Spleen (tissue), 11 donors: ENCODE measurements around the gene SORCS3. TPM values are rescaled to one million over a fixed set of nuclear protein-coding genes. Genes with fewer than 3 reads are reported as not detected.

Experiments
- DNase-seq: peaks from one replicate; pipeline ENCODE4 v3.0.0-alpha.2; 2020
- H3K27ac ChIP-seq, 8 donors: fragments of 200-600 bp; sonication (generic) in 7 of 8; 1 replicate in 4 of 8; 2 replicates in 4 of 8; pipeline versions ENCODE4 v1.5.0 to v1.8.0; 2016 to 2021; ENCODE audit warnings: inconsistent platforms in 4 of 8, mild to moderate bottlenecking in 4 of 8, moderate library complexity in 1 of 8
- H3K27me3 ChIP-seq, 7 donors: fragments of 200-600 bp; sonication (generic) in 6 of 7; replicated peaks in 1 of 7; 1 replicate in 4 of 7; 2 replicates in 3 of 7; pipeline versions ENCODE4 v1.5.0 to v1.8.0; 2016 to 2021; ENCODE audit warnings: inconsistent platforms in 3 of 7, mild to moderate bottlenecking in 1 of 7
- H3K36me3 ChIP-seq, 6 donors: fragments of 200-600 bp; sonication (generic) in 5 of 6; 1 replicate in 4 of 6; 2 replicates in 2 of 6; pipeline versions ENCODE4 v1.5.0 to v1.8.0; 2016 to 2021; ENCODE audit warnings: inconsistent platforms in 2 of 6
- H3K4me1 ChIP-seq, 6 donors: fragments of 200-600 bp; sonication (generic) in 5 of 6; 1 replicate in 3 of 6; 2 replicates in 3 of 6; pipeline versions ENCODE4 v1.5.0 to v1.8.0; 2016 to 2021; ENCODE audit warnings: inconsistent platforms in 3 of 6
- H3K4me3 ChIP-seq, 8 donors: fragments of 200-600 bp; sonication (generic) in 7 of 8; 1 replicate in 4 of 8; 2 replicates in 4 of 8; pipeline versions ENCODE4 v1.5.0 to v1.8.0; 2016 to 2021; ENCODE audit warnings: inconsistent platforms in 4 of 8, mild to moderate bottlenecking in 4 of 8, moderate library complexity in 2 of 8
- H3K9me3 ChIP-seq, 8 donors: fragments of 200-600 bp; sonication (generic) in 7 of 8; 1 replicate in 4 of 8; 2 replicates in 4 of 8; pipeline versions ENCODE4 v1.5.0 to v1.8.0; 2016 to 2021; ENCODE audit warnings: inconsistent platforms in 4 of 8
- POLR2A ChIP-seq, 3 donors: fragments of 450-650 bp; IDR thresholded peaks; one replicate each; pipeline ENCODE4 v1.5.1; 2017; ENCODE audit warnings: antibody characterized with exemption in 3 of 3, mild to moderate bottlenecking in 1 of 3
- POLR2AphosphoS5 ChIP-seq, 3 donors: sonication (generic); formaldehyde crosslinking; IDR thresholded peaks; one replicate each; pipeline ENCODE4 v1.5.1; 2017; ENCODE audit warnings: antibody characterized with exemption in 3 of 3
- WGBS, 5 donors: extraction: QIAGEN DNeasy Blood & Tissue Kit in 3 of 5; methylation state at CpG; one replicate each; pipeline versions ENCODE4 v1.1.5 to v1.1.7; 2013 to 2018; 5-methylcytosine and 5-hydroxymethylcytosine counted together
- intact Hi-C: fragments of 100-400 bp; cut with DNase I; formaldehyde crosslinking; loops from one replicate; pipeline ENCODE4 v1.15.0; 2023; ENCODE audit warnings: low total_unique reads
- polyA plus RNA-seq, 3 donors: library from polyadenylated mRNA; stranded (reverse); fragments of 200-250 nt; gene quantifications; one replicate each; pipeline ENCODE4 v1.2.1, GENCODE V29; 2013
- total RNA-seq, 7 donors: library from RNA; depleted of rRNA in 3 of 7; stranded (reverse); fragments of >200 nt in 3 of 7; fragmentation: NEBNext Ultra II Directional in 4 of 7; extraction: Animal tissue kit (Norgen Biotek cat#: 25700) in 4 of 7; gene quantifications; one replicate each; pipeline versions ENCODE4 v1.1.0 to v1.2.1, GENCODE V29; 2016 to 2021
- TF ChIP-seq, protein P1 (sequence below), 11 experiments: fragments of 200-600 bp in 7 of 11; fragments of 450-650 bp in 4 of 11; sonication (generic) in 4 of 11; IDR thresholded peaks in 8 of 11; conservative IDR thresholded peaks in 3 of 11; 1 replicate in 7 of 11; 2 replicates in 4 of 11; pipeline versions ENCODE4 v1.4.0 to v1.8.0; 2016 to 2021; ENCODE audit warnings: antibody characterized with exemption in 11 of 11, inconsistent platforms in 4 of 11, mild to moderate bottlenecking in 1 of 11
- donor health status: healthy with polysubstance abuse.
- donor health status: DM: no; HTN: no; CAD: no; lungs with moderate emphysema.
- donor health status: DM: no; HTN: no; CAD: no.
- donor health status: Bipolar disorder and iron deficiency.
- donor health status: healthy.
- donor health status: DM: no; HTN: no; CAD: no.
- donor health status: DM: yes; HTN: yes; CAD: no.

The SORCS3 gene
- total and polyA plus RNA-seq, 10 donors = 0.03 to 0.06 TPM; not detected in 8

DNA sequence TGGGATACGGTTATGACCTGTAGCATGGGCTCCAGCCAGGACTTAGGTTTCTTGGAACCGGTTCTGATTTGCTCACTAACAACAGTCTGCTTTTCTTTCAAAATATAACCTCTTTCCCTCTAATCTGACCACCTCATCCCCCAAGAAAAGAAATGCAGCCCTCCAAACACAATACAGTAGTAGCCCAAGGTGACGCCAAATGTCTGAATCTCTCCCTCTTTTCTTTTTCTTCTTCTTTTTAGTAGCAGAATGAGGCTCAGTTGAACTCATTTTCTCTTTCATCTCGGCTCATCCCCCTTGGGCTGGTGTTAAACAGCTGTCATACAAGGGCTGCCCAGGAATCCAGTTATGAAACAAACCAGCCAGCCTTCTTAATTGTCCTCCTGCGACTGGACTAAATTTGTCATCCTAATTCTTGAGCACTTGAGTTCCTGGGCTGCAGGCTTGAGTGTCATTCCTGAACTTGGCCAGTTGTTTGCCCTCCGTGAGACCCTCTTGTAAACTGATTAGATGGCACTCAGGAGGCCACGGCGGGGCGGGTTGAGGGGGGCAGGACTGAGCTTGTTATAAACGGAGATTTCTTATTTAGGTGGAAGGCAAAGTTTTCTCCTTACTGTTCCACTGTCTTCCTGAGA lies 94.8 kb downstream of the SORCS3 start:
- H3K4me3 ChIP-seq = no peak overlapping the region
- H3K9me3 ChIP-seq = no peaks in the 10 kb centered on the region
- 41 to 61% (median 57%) methylated on average over 10 of the region's 10 CpGs for WGBS, 5 donors
- H3K4me1 ChIP-seq = no peaks in the 10 kb centered on the region
- intact Hi-C loops = no loop called here
- H3K27ac ChIP-seq = no peak overlapping the region
- no peak for DNase-seq
- TF ChIP-seq POLR2A (IDR thresholded peaks at IDR 0.05) (no peak), POLR2AphosphoS5 (IDR thresholded peaks at IDR 0.05) (no peak)
- TF ChIP-seq, protein P1, sequence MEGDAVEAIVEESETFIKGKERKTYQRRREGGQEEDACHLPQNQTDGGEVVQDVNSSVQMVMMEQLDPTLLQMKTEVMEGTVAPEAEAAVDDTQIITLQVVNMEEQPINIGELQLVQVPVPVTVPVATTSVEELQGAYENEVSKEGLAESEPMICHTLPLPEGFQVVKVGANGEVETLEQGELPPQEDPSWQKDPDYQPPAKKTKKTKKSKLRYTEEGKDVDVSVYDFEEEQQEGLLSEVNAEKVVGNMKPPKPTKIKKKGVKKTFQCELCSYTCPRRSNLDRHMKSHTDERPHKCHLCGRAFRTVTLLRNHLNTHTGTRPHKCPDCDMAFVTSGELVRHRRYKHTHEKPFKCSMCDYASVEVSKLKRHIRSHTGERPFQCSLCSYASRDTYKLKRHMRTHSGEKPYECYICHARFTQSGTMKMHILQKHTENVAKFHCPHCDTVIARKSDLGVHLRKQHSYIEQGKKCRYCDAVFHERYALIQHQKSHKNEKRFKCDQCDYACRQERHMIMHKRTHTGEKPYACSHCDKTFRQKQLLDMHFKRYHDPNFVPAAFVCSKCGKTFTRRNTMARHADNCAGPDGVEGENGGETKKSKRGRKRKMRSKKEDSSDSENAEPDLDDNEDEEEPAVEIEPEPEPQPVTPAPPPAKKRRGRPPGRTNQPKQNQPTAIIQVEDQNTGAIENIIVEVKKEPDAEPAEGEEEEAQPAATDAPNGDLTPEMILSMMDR (IDR thresholded peaks at IDR 0.05 in 8 of 11, conservative IDR thresholded peaks at IDR 0.05 in 3 of 11) = no peak
- H3K36me3 ChIP-seq = no peaks in the 10 kb centered on the region
- peaks cover 0 to 17% (median 0%) of the 10 kb centered on the region in 7 donors for H3K27me3 ChIP-seq

DNA sequence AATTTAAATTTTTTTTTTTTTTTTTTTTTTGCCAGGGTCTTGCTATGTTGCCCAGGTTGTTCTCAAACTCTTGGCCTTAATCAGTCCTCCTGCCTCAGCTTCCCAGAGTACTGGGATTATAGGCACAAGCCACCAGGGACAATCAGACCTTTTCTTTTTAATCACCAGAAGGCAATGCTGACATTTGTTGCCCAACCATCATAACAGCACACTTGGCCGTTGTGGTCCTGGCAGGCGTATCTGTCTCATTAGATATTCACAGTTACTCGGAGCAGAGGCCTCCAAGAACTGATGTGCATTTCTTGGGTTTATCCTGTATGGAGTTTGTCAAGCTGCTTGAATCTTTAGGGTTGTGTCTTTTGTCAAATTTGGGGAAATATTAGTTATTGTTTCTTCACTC lies 100.0 kb downstream of the SORCS3 start:
- DNase-seq = no peak
- Histone ChIP-seq H3K36me3 (no peaks in the 10 kb centered on the region), H3K27me3 (peaks cover 0 to under 1% (median 0%) of the 10 kb centered on the region in 7 donors), H3K27ac (no peak overlapping the region), H3K4me3 (no peak overlapping the region), H3K4me1 (no peaks in the 10 kb centered on the region), H3K9me3 (no peaks in the 10 kb centered on the region)
- intact Hi-C loops = no loop called here
- 79 to 86% (median 84%) methylated on average over 3 of the region's 3 CpGs for WGBS, 5 donors
- TF ChIP-seq, protein P1 (IDR thresholded peaks at IDR 0.05 in 8 of 11, conservative IDR thresholded peaks at IDR 0.05 in 3 of 11) = no peak
- TF ChIP-seq POLR2A (IDR thresholded peaks at IDR 0.05) (no peak), POLR2AphosphoS5 (IDR thresholded peaks at IDR 0.05) (no peak)

DNA sequence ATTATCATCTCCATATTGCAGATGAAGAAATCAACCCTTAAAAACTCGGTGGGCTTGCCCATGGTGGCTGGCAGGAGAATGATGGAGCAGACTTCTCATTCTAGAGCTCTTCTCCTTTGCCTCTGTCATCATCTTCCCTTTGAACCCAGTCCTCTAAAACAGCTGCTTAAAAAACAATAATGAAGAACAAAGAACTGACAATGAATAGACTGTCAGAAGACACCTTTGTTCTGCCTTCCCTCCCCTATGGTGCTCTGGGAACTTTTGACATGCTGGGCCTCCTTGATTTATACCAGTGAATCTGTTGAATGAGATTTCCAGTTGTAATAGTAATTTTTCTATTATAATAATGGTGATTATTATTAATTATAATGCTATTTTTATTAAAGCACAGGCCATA lies 103.0 kb downstream of the SORCS3 start:
- TF ChIP-seq, protein P1 (IDR thresholded peaks at IDR 0.05 in 8 of 11, conservative IDR thresholded peaks at IDR 0.05 in 3 of 11) = no peak
- no peak for TF ChIP-seq POLR2AphosphoS5 (IDR thresholded peaks at IDR 0.05)
- no peak for TF ChIP-seq POLR2A (IDR thresholded peaks at IDR 0.05)
- H3K9me3 ChIP-seq = no peaks in the 10 kb centered on the region
- WGBS, 5 donors = 63 to 67% (median 64%) methylated on average over 1 of the region's 1 CpG
- no peak overlapping the region for H3K4me3 ChIP-seq
- no peaks in the 10 kb centered on the region for H3K36me3 ChIP-seq
- no peak overlapping the region for H3K27ac ChIP-seq
- H3K4me1 ChIP-seq = no peaks in the 10 kb centered on the region
- peaks cover 0 to 13% (median 0%) of the 10 kb centered on the region in 7 donors for H3K27me3 ChIP-seq
- no peak for DNase-seq
- intact Hi-C loops = no loop called here

DNA sequence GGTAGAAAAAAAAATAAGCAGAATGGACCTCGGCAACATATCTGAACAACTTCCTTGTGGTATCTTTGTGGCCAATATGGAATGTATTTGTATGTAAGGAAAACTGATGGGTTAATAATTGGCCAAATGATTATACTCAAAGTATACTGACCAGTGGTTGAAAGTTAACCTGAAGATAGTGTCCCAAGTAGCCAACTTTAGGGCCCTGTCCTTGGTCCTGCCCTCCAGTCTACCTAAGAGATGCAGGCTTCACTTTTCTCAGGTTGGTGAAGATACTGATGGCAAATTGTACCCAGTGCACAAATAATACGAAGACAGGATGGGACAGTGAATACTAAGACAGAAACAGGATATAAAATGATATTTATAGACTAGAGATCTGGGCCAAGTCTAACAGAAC lies 109.2 kb downstream of the SORCS3 start:
- no peak for DNase-seq
- no peaks in the 10 kb centered on the region for H3K4me1 ChIP-seq
- H3K27me3 ChIP-seq = peaks cover 0 to 13% (median 0%) of the 10 kb centered on the region in 7 donors
- no peak for TF ChIP-seq POLR2A (IDR thresholded peaks at IDR 0.05)
- TF ChIP-seq, protein P1 (IDR thresholded peaks at IDR 0.05 in 8 of 11, conservative IDR thresholded peaks at IDR 0.05 in 3 of 11) = no peak
- no peak for TF ChIP-seq POLR2AphosphoS5 (IDR thresholded peaks at IDR 0.05)
- WGBS, 5 donors = 63 to 79% (median 66%) methylated on average over 2 of the region's 2 CpGs
- H3K27ac ChIP-seq = no peak overlapping the region
- H3K4me3 ChIP-seq = no peak overlapping the region
- intact Hi-C loops = no loop called here
- H3K36me3 ChIP-seq = no peaks in the 10 kb centered on the region
- no peaks in the 10 kb centered on the region for H3K9me3 ChIP-seq
